ENCODE measurements around the gene PFDN4.

Gene PFDN4

DNA sequence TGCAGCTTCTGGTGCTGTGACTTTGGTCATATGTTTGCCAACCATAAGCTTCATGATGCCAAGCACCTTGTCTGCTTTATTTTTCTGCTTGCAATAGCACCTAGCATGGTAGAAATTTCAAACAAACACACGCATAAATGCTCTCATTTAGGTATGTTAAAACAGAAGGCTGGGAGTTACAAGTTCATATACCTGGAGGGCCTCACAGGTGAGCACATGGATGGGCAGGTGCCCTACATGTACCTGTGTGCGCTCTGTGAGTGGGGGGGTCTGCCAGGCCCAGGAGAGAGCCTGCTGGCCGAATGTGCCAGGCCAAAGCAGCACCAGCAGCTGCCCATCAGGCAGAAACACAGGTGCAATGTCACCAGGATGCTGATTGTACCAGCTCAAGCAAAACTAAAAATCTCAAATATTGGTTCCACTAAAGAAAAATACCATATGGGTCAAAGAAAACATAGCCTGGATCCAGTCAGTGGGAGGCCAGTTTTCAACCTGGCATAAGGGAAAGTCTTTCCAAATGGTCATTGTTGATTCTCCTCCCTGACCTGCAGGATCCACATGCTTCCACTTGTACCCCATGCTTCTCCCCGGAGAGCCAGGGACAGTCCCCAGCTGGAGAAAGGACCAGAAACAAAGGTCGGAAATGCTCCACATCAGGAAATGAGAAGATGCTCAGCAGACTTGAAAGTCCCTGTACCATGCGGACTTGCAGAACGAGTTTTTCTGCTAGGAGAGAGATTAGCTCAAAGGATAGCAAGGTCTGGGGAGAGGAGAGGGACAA is 7.2 kb upstream of the PFDN4 start:
- TF ChIP-seq GATA1 (IDR thresholded peaks at IDR 0.05; ENCODE audit: low read depth, low read length) (no peak), POLR2A (IDR thresholded peaks at IDR 0.05; ENCODE audit: low read length) (no peak)
- DNase-seq, result no peak

DNA sequence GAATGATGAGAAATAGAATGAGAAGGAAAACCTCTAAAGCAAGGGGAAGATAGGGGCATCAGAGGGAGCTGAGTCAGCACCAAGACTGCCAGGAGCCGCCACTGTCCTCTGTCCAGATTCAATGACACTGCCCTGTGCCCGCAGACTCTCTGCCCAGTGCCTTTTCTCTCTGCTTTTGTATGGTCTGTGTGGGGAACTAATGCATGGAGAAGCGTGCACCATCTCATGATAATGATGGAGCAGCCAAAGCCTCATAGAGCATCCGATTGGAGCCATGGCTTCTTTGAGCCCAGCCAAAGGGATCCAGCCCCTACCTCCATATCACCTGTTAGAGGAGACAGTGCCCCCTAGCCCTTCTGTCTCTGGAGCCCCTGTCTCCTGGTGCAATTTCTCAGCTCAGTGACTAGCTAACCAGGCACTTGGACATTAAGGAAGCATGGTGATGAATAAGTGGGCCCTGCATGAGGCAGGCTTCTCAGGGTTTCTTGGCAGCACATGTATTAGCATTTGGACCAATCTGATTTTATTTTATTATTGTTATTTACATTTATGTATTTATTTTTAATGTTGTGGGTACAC is 6.5 kb upstream of the PFDN4 start:
- no peak for DNase-seq
- TF ChIP-seq GATA1 (IDR thresholded peaks at IDR 0.05; ENCODE audit: low read depth, low read length), result no peak
- TF ChIP-seq POLR2A (IDR thresholded peaks at IDR 0.05; ENCODE audit: low read length), result no peak

DNA sequence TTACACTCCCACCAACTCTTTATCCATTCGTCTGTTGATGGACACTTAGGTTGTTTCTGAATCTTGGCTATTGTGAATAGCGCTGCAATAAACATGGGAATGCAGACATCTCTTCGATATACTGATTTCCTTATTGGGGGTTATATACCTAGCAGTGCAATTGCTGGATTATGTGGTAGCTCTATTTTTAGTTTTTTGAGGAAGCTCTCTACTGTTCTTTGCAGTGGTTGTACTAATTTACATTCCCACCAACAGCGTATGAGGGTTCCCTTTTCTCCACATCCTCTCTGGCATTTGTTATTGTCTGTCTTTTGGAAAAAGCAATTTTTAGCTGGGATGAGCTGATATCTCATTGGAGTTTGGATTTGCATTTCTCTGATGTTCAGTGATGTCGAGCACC is 4.6 kb upstream of the PFDN4 start:
- DNase-seq, result no peak
- TF ChIP-seq POLR2A (IDR thresholded peaks at IDR 0.05; ENCODE audit: low read length), result no peak
- no peak for TF ChIP-seq GATA1 (IDR thresholded peaks at IDR 0.05; ENCODE audit: low read depth, low read length)

DNA sequence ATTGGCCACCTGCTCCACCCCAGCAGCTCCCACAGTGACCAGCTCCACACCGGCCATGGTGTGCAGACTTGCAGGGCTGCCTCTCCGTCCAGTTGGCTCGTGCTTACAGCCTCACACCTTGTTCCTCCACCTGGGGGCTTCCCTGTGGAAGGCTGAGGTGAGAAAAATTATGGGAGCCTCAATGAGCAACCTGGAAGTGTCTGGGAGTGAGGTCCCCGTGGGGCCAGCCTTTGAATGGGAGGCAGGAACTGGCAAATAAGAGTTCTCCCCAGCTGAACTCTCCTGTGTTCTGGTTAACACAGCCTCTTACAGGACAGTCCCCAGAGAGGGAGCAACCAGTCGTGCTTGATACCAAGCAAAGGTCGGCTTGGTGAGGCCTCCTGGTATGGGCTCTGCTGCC is 3.8 kb upstream of the PFDN4 start:
- TF ChIP-seq GATA1 (IDR thresholded peaks at IDR 0.05; ENCODE audit: low read depth, low read length), result no peak
- no peak for TF ChIP-seq POLR2A (IDR thresholded peaks at IDR 0.05; ENCODE audit: low read length)
- DNase-seq, result no peak

DNA sequence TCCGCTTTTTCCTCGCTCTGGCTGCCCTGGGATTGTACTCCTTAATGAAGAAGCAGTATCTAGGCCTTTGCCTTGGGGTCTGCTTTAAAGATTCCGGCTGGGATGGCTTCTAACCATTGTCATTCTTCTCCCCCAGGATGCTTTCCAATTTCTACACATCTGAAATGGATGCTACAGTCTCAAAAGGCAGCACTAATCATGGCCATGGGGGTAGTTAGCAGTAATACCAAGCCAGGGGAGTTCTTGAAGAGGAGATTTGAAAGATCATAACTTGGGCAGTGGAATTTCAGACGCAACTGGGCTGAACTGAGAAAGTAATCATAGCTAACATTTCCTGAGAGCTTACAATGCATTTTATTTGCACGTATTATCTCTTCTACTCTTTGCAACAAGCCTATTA is 3.4 kb upstream of the PFDN4 start:
- DNase-seq, result no peak
- TF ChIP-seq POLR2A (IDR thresholded peaks at IDR 0.05; ENCODE audit: low read length), result no peak
- TF ChIP-seq GATA1 (IDR thresholded peaks at IDR 0.05; ENCODE audit: low read depth, low read length), result no peak

DNA sequence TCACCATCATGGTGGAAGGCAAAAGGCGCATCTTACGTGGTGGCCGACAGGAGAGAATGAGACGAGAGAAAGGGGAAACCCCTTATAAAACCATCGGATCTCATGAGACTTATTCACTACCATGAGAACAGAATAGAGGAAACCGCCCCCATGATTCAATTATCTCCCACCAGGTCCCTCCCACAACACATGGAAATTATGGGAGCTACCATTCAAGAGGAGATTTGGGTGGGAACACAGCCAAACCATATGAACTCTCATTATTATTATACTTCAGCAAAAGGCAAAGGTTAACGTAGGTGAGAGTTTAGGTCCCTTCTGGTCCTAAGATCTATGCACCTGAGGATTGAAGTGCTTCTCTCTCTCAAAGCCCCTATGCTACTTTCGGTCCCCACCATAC is 2.4 kb upstream of the PFDN4 start:
- TF ChIP-seq GATA1 (IDR thresholded peaks at IDR 0.05; ENCODE audit: low read depth, low read length) (no peak), POLR2A (IDR thresholded peaks at IDR 0.05; ENCODE audit: low read length) (no peak)
- DNase-seq, result no peak

DNA sequence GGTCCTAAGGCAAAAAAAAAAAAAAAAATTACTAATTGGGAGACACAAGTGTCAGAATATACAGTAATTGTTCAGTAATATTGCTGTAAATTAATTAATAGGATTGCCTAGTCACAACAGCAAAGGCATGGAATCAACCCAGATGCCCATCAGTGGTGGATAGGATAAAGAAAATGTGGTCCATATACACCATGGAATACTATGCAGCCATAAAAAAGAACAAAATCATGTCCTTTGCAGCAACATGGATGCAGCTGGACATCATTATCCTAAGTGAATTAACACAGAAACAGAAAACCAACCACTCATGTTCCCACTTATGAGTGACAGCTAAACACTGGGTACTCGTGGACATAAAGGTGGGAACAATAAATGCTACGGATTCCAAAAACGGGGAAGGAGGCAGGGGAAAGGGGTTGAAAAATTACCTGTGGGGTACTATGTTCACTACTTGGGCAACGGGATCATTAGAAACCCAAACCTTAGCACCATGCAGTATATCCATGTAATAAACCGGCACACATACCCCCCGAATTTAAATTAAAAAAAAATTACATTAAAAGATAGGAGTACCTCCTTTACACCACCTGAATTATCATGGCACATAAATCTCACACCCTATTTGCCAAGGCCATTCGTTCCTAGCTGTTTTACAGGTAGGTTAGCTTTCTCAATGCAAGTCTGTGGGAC is 689 bp upstream of the PFDN4 start:
- no peak for TF ChIP-seq GATA1 (IDR thresholded peaks at IDR 0.05; ENCODE audit: low read depth, low read length)
- TF ChIP-seq POLR2A (IDR thresholded peaks at IDR 0.05; ENCODE audit: low read length), result no peak
- peak in 1 of 2 experiments; percentile 38 for DNase-seq

DNA sequence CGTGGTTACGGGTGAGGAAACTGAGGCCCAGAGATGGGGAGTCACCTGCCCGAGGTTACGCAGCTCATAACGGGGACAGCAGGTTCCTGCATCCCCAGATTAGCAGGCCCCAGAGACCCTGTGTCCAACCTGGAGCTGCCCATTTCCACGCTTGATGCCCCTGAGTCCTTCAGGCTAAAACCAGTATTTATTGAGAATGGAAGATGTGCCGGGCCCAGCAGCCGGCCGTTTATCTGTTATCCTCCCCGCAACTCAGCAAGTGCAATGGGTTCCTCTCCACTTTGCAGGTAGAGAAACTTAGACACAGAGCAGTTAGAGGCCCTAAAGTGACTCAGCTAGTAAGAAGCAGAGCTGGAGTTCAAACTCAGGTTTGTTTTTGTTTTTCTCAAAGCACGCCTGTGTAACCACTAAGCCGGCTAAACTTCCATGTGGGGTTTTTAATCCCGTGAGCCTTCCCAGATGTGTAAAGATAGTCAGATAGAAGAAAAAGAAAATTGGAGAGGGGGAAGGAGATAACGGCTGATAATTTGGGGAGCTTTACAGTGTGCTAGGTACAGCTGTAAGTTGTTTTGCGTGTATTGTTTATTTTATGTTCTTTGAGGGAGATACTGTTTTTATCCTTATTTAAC is 775 bp downstream of the PFDN4 start:
- TF ChIP-seq GATA1 (IDR thresholded peaks at IDR 0.05; ENCODE audit: low read depth, low read length) (no peak), POLR2A (IDR thresholded peaks at IDR 0.05; ENCODE audit: low read length) (no peak)
- DNase-seq, result peak; percentile 65 to 75

DNA sequence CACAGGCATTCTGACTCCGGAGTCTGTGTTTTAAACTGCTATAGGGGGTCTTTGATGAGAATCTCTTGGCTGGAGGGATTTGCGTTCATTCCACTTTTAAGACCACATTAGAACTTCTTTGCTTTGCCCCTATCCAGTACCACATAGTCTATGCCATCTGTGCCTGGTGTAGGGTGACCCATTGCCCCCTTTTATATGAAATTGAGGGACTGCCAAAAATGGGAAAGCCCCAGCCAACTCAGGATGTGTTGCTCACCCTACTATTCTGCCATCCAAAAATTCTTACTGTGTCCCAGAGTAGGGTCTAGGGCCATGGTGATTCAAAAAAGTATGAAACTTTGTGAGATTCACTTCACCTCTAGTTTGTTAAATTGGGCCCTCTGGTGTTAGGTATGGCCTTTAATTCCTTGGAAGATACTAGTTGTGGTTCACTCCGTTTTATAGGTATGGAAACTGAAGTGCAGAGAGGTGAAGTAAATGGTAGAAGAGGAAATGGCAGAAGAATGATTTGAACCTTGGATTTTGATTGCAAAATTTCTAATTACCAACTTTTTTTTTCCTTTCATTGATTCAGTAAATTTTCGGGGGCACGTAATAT is 1.4 kb downstream of the PFDN4 start:
- TF ChIP-seq POLR2A (IDR thresholded peaks at IDR 0.05; ENCODE audit: low read length), result no peak
- no peak for TF ChIP-seq GATA1 (IDR thresholded peaks at IDR 0.05; ENCODE audit: low read depth, low read length)
- DNase-seq, result peak in 1 of 2 experiments; percentile 42

DNA sequence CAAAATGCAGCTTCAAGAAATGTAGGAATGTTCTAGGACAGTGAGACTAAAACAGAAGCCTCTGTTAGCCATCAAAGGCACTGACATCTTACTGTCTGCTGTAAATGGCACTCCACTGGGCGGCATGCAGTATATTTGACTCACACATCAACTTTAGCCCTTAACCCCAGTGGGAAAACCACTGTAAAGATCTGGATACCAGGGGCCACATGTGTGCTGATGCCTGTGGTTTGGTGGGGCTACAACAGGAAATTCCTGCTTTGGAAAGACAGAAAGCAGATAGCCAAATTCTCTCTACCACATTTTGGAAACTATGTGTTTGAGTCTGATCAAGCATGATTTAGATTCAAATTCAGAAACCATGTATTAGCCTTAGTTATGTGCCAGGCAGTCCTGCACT is 4.3 kb downstream of the PFDN4 start:
- no peak for DNase-seq
- no peak for TF ChIP-seq GATA1 (IDR thresholded peaks at IDR 0.05; ENCODE audit: low read depth, low read length)
- no peak for TF ChIP-seq POLR2A (IDR thresholded peaks at IDR 0.05; ENCODE audit: low read length)

DNA sequence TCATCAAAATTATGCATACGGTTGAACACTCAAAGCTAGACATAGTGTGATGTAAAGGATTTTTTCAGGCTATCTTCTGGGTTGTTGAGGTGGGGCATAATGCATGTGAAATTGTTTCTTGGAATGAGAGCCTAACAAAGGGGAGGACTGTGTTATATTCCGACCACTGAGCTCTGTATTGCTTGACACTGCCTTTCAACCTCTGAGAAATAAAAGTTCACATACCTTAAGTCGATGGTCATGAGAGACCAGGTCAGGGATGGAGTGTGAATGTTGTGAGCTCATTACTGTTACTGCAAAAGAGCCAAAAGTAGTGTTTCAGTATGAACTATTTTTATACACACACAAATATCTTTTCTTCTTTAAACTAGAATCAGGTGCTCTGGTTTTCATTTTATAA is 5.0 kb downstream of the PFDN4 start:
- DNase-seq, result no peak
- TF ChIP-seq GATA1 (IDR thresholded peaks at IDR 0.05; ENCODE audit: low read depth, low read length) (no peak), POLR2A (IDR thresholded peaks at IDR 0.05; ENCODE audit: low read length) (no peak)

DNA sequence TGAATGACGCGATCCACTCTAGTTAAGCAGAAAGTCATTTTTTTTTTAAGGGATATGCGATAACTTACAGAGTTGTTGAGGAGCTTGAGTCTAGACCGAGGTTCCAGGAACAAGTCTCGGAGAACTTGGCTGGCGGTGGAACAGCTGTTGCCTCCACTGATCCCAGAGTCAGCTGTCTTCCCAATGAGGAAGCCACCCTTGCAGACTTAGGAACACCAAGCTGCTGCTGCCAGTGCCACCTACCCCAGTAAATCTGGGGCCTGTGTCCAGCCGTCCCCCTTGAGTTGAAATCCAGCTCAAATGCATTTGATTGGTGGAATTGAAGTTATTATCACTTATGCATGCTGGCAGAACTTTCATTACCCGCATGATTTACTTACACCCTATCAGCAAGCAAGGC is 6.7 kb downstream of the PFDN4 start:
- DNase-seq, result no peak
- TF ChIP-seq POLR2A (IDR thresholded peaks at IDR 0.05; ENCODE audit: low read length), result no peak
- no peak for TF ChIP-seq GATA1 (IDR thresholded peaks at IDR 0.05; ENCODE audit: low read depth, low read length)

DNA sequence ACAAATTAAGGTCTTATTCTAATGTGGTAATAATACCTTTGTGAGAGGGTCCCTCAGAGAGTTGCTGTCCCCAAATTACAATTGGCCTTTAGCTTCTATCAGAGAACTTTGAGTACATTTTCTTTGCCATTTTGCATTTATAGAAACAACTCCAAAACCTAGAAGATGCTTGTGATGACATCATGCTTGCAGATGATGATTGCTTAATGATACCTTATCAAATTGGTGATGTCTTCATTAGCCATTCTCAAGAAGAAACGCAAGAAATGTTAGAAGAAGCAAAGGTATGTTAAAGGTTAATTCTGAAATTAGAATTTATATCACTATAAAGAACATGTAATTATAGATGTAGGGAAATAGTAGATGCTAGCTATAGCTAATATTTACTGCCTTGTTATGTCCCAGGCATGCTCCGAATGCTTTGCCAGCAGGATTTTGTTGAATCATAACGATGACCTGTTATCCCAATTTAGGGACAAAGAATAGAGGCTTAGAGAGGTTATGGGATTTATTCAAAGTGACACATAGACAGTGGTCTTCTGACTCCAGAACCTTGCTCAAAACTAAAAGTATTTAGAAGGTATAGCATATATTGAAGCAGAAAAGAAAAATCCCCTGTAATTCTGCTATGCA is 7.4 kb downstream of the PFDN4 start:
- TF ChIP-seq POLR2A (IDR thresholded peaks at IDR 0.05; ENCODE audit: low read length) (no peak), GATA1 (IDR thresholded peaks at IDR 0.05; ENCODE audit: low read depth, low read length) (no peak)
- no peak for DNase-seq

All from erythroblast (primary cell).